HepG2 (cell line): ENCODE measurements around the gene USP30. TPM values are rescaled to one million over a fixed set of nuclear protein-coding genes. Genes with fewer than 3 reads are reported as not detected.
A peak's percentile ranks its signal among the peaks of the same experiment; 100 is the strongest.

Experiments used
- ATAC-seq: fragments of 200-7000 bp; cut with Tn5 transposase; 3 replicates; pipeline ENCODE4 v1.9.1; 2020; ENCODE audit warnings: mild to moderate bottlenecking, moderate library complexity
- BruUV-seq: library from RNA; stranded (reverse); fragments of 400-500 nt; replicated peaks from 2 replicates; lab custom pipeline; 2021; lab: Mats Ljungman, UMichigan
- CTCF ChIA-PET: fragments of 300-600 bp; formaldehyde crosslinking; extraction: SDS; loops from one replicate; lab custom pipeline; 2021; ENCODE audit warnings: low total read pairs, inconsistent platforms, low intra/inter-chr PET ratio; lab: Yijun Ruan, JAX
- POLR2A ChIA-PET: fragments of 350-600 bp; sonication (Branson Sonifier 250); formaldehyde crosslinking; loops from one replicate; lab custom pipeline; 2020; ENCODE audit warnings: antibody characterized with exemption, inconsistent platforms; lab: Yijun Ruan, JAX
- DNase-seq: peaks from one replicate; pipeline ENCODE4 v3.0.0-alpha.2; 2015; ENCODE audit warnings: low spot score
- FAIRE-seq: peaks from 3 replicates; lab custom pipeline; 2011; peaks lifted over from hg19 to GRCh38; lab: Jason Lieb, UNC
- H2AFZ ChIP-seq: one replicate; pipeline ENCODE4 v1.6.1; 2011; ENCODE audit warnings: low read length, inconsistent platforms
- H3K27ac ChIP-seq: fragments of 300-600 bp; 3 replicates; pipeline ENCODE4 v1.8.0; 2011; ENCODE audit warnings: mixed run types, mild to moderate bottlenecking, mixed read lengths, low read length, inconsistent platforms; ENCODE audit not compliant: insufficient read depth; ENCODE audit errors: extremely low read length
- H3K27me3 ChIP-seq, 2 experiments: fragments of 200-600 bp in 1 of 2; 2 replicates in 1 of 2; 3 replicates in 1 of 2; pipeline versions ENCODE4 v1.6.0 to v1.8.0; 2011; ENCODE audit warnings: low read length in 2 of 2, mild to moderate bottlenecking in 2 of 2, moderate library complexity in 2 of 2, inconsistent platforms in 1 of 2; ENCODE audit not compliant: insufficient read depth in 2 of 2, control insufficient read depth in 1 of 2
- H3K36me3 ChIP-seq, 2 experiments: fragments of 200-600 bp in 1 of 2; replicated peaks in 1 of 2; 2 replicates in 1 of 2; 3 replicates in 1 of 2; pipeline versions ENCODE4 v1.5.1 to v1.8.0; 2011; ENCODE audit warnings: low read length in 2 of 2, inconsistent platforms in 1 of 2; ENCODE audit not compliant: insufficient read depth in 2 of 2, control insufficient read depth in 1 of 2
- H3K4me1 ChIP-seq: 2 replicates; pipeline ENCODE4 v1.5.1; 2012; ENCODE audit warnings: low read length, inconsistent platforms; ENCODE audit not compliant: insufficient read depth
- H3K4me2 ChIP-seq: 2 replicates; pipeline ENCODE4 v1.6.0; 2011; ENCODE audit warnings: low read depth, low read length, inconsistent platforms
- H3K4me3 ChIP-seq, 3 experiments: fragments of 200-600 bp in 1 of 3; sonication (generic), shearing (Covaris generic) in 1 of 3; replicated peaks in 1 of 3; 2 replicates each; pipeline ENCODE4 v1.5.1; 2011 to 2016; ENCODE audit warnings: low read length in 3 of 3, inconsistent platforms in 2 of 3, low read depth in 2 of 3, mild to moderate bottlenecking in 2 of 3, control low read depth in 1 of 3, mixed read lengths in 1 of 3; ENCODE audit not compliant: insufficient read depth in 1 of 3
- H3K79me2 ChIP-seq: one replicate; pipeline ENCODE4 v1.6.1; 2011; ENCODE audit warnings: low read length, inconsistent platforms; ENCODE audit not compliant: insufficient read depth
- H3K9ac ChIP-seq: 2 replicates; pipeline ENCODE4 v1.6.0; 2011; ENCODE audit warnings: mild to moderate bottlenecking, low read depth, low read length, inconsistent platforms; ENCODE audit not compliant: insufficient read depth
- H3K9me3 ChIP-seq: 2 replicates; pipeline ENCODE4 v1.5.1; 2012; ENCODE audit warnings: mild to moderate bottlenecking, low read length
- H4K20me1 ChIP-seq: 2 replicates; pipeline ENCODE4 v1.6.0; 2011; ENCODE audit warnings: inconsistent platforms, mild to moderate bottlenecking, low read length, moderate library complexity; ENCODE audit not compliant: insufficient read depth
- ARID5B ChIP-seq: IDR thresholded peaks from 2 replicates; pipeline ENCODE4 v1.4.0; 2020; ENCODE audit warnings: mild to moderate bottlenecking, missing genetic modification reagents
- CBX1 ChIP-seq: IDR thresholded peaks from one replicate; pipeline ENCODE4 v1.6.1; 2016; ENCODE audit warnings: antibody characterized with exemption, low read depth
- HNF1B ChIP-seq: sonication (generic); formaldehyde crosslinking; IDR thresholded peaks from 2 replicates; pipeline ENCODE4 v1.5.1; 2020; ENCODE audit warnings: mild to moderate bottlenecking, moderate library complexity, missing genetic modification reagents
- HNF4G ChIP-seq, 2 experiments: sonication (generic) in 1 of 2; formaldehyde crosslinking in 1 of 2; IDR thresholded peaks; 2 replicates each; pipeline versions ENCODE4 v1.4.0 to v1.6.1; 2011 to 2020; ENCODE audit warnings: borderline replicate concordance in 2 of 2, low read depth in 2 of 2, mild to moderate bottlenecking in 2 of 2, low read length in 1 of 2, missing genetic modification reagents in 1 of 2, moderate library complexity in 1 of 2
- IKZF5 ChIP-seq: IDR thresholded peaks from 2 replicates; pipeline ENCODE4 v1.6.1; 2018; ENCODE audit warnings: missing genetic modification reagents, mild to moderate bottlenecking, missing compliant biosample characterization
- NFATC3 ChIP-seq: sonication (generic); formaldehyde crosslinking; IDR thresholded peaks from 2 replicates; pipeline ENCODE4 v1.5.1; 2020; ENCODE audit warnings: mild to moderate bottlenecking, missing genetic modification reagents
- NFE2L1 ChIP-seq: sonication (generic); formaldehyde crosslinking; IDR thresholded peaks from 2 replicates; pipeline ENCODE4 v1.4.0; 2020; ENCODE audit warnings: missing genetic modification reagents, mild to moderate bottlenecking, borderline replicate concordance
- PBX3 ChIP-seq: sonication (generic); formaldehyde crosslinking; IDR thresholded peaks from 2 replicates; pipeline ENCODE4 v1.8.1; 2023; ENCODE audit warnings: missing genetic modification reagents, inconsistent platforms, borderline replicate concordance
- SNAPC5 ChIP-seq: sonication (generic); formaldehyde crosslinking; IDR thresholded peaks from 2 replicates; pipeline ENCODE4 v1.8.1; 2023; ENCODE audit warnings: mild to moderate bottlenecking, missing genetic modification reagents, borderline replicate concordance
- SRY ChIP-seq: sonication (generic); formaldehyde crosslinking; IDR thresholded peaks from 2 replicates; pipeline ENCODE4 v1.8.0; 2022; ENCODE audit warnings: mild to moderate bottlenecking, missing genetic modification reagents
- TARDBP ChIP-seq: sonication (generic); formaldehyde crosslinking; IDR thresholded peaks from 2 replicates; pipeline ENCODE4 v1.8.0; 2022; ENCODE audit warnings: mild to moderate bottlenecking, missing genetic modification reagents
- ZMAT5 ChIP-seq: sonication (generic); formaldehyde crosslinking; IDR thresholded peaks from 2 replicates; pipeline ENCODE4 v1.5.0; 2020; ENCODE audit warnings: mild to moderate bottlenecking, low read depth, missing genetic modification reagents, borderline replicate concordance
- ZNF790 ChIP-seq: sonication (generic); formaldehyde crosslinking; IDR thresholded peaks from 2 replicates; pipeline ENCODE4 v1.8.0; 2022; ENCODE audit warnings: missing genetic modification reagents, mild to moderate bottlenecking, borderline replicate concordance
- ZSCAN22 ChIP-seq: sonication (generic); formaldehyde crosslinking; IDR thresholded peaks from 2 replicates; pipeline ENCODE4 v1.4.0; 2020; ENCODE audit warnings: mild to moderate bottlenecking, missing genetic modification reagents
- WGBS: methylation state at CpG from one replicate; pipeline ENCODE4 v1.1.6; 2017; ENCODE audit warnings: low lambda C conversion rate; 5-methylcytosine and 5-hydroxymethylcytosine counted together
- in situ Hi-C: cut with HindIII; loops from 2 replicates; pipeline ENCODE4 v1.10.0; 2017; ENCODE audit warnings: low pct_unique_long_range_greater_than_20kb; ENCODE audit not compliant: extremely low pct_ligation_motif_present
- intact Hi-C: fragments of 100-400 bp; cut with micrococcal nuclease; formaldehyde crosslinking; loops from one replicate; pipeline ENCODE4 v1.10.0; 2022; ENCODE audit not compliant: unreplicated experiment
- polyA plus RNA-seq, 8 experiments: library from polyadenylated mRNA; depleted of rRNA in 3 of 8; stranded (reverse) in 7 of 8; unstranded in 1 of 8; fragments of >200 nt; fragmentation: Illumina TruSeq in 4 of 8; extraction: Trizol in 4 of 8; gene quantifications; 2 replicates each; pipeline versions ENCODE4 v1.2.1 to v1.2.3, GENCODE V29; 2011 to 2016; ENCODE audit warnings: low read depth in 4 of 8, missing spikeins in 1 of 8, mixed read lengths in 1 of 8; ENCODE audit not compliant: insufficient read depth in 1 of 8
- total RNA-seq, 5 experiments: library from RNA; depleted of rRNA; stranded (reverse); fragments of >200 nt; fragmentation: Illumina TruSeq; extraction: Trizol; gene quantifications; 2 replicates each; pipeline ENCODE4 v1.2.3, GENCODE V29; 2016; ENCODE audit warnings: low read depth in 1 of 5

USP30 gene
- total and polyA plus RNA-seq, 2 of the 13 experiments (the other 11 are each of a cell fraction or from before 2014, with no cell fraction given), result 11.2 to 20.8 TPM

- FAIRE-seq (peak; percentile 54), DNase-seq (peak; percentile 63), ATAC-seq (peak; percentile 99)
- 28% methylated on average over 9 of the region's 30 CpGs for WGBS
- no peaks in the 10 kb centered on the region for H3K79me2 ChIP-seq
- no peaks in the 10 kb centered on the region for H3K27me3 ChIP-seq
- H3K4me1 ChIP-seq, result peaks cover 6% of the 10 kb centered on the region; the same call in 1 of the 2 replicates
- no peak within 1 kb of the TSS for H2AFZ ChIP-seq
- peak within 1 kb of the TSS; percentile 18; the same call in 1 of the 2 replicates for H3K4me2 ChIP-seq
- H3K27ac ChIP-seq, result no peak within 1 kb of the TSS
- no TSS peak for BruUV-seq
- no peaks in the 10 kb centered on the region for H3K36me3 ChIP-seq
- intact Hi-C loops, result no loop called here
- ChIA-PET CTCF (no interaction called here), POLR2A (no interaction called here)
- H4K20me1 ChIP-seq, result no peaks in the 10 kb centered on the region
- H3K9ac ChIP-seq, result no peak within 1 kb of the TSS
- no peak within 1 kb of the TSS; a peak in 1 of 6 replicates for H3K4me3 ChIP-seq
- no peaks in the 10 kb centered on the region for H3K9me3 ChIP-seq
- in situ Hi-C loops, result no loop called here
- 0 out of 2 replicates have a peak, but pooled peaks have one; percentile 43 for TF ChIP-seq ZSCAN22 (CRISPR knock-in tag)
- no peak for TF ChIP-seq SNAPC5 (CRISPR knock-in tag)
- TF ChIP-seq TARDBP (CRISPR knock-in tag), result peak; percentile 60
- no peak for TF ChIP-seq CBX1
- no peak for TF ChIP-seq HNF4G (IDR thresholded peaks at IDR 0.05; ENCODE audit: borderline replicate concordance, low read depth, low read length)
- TF ChIP-seq HNF4G (CRISPR knock-in tag; IDR thresholded peaks at IDR 0.05; ENCODE audit: borderline replicate concordance, low read depth), result no peak
- peak; percentile 95 for TF ChIP-seq SRY (CRISPR knock-in tag)
- TF ChIP-seq HNF1B (CRISPR knock-in tag), result peak; percentile 48; the same call in 1 of the 2 replicates
- peak; percentile 88; the same call in 1 of the 2 replicates for TF ChIP-seq ZNF790 (CRISPR knock-in tag)
- peak; percentile 57 for TF ChIP-seq ARID5B (CRISPR knock-in tag)
- TF ChIP-seq NFATC3 (CRISPR knock-in tag), result no peak
- TF ChIP-seq NFE2L1 (CRISPR knock-in tag), result no peak
- peak; percentile 90; the same call in 1 of the 2 replicates for TF ChIP-seq PBX3 (CRISPR knock-in tag)
- no peak for TF ChIP-seq ZMAT5 (CRISPR knock-in tag)
- peak; percentile 72; the same call in 1 of the 2 replicates for TF ChIP-seq IKZF5 (CRISPR knock-in tag)
These were observed 31.5 kb upstream of the USP30 start, which contains the start of gene SVOP for GRCh38 chr12:109020796-109021380. Gene SVOP, minus strand, starts transcription at chr12:109021068. Its CDS starts 200 bp downstream, at chr12:109020868.
